ENCODE results near the gene SORL1-AS1.

DNA sequence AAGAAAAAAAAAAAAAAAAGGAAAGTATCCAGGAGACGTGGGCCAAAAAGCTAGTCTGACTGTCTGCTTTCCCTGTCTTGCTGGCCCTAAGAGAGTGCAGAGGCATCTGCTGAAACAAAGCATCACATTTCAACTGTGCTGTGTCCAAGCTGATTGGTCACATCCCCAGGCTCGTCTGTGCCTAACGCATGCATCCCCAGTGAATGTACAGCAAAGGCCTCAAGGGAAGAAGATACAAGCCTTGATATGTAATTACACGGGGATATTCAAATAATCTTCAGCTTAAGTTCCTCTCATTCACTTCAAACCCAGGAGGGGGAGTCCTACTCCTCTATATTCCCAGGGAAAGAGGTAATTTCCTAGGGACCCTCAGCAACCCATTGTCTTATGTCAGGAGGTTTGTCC is 6.0 kb downstream of the SORL1-AS1 start:
- TF ChIP-seq MAFK (IDR thresholded peaks at IDR 0.05; ENCODE audit: low read depth, low read length) (no peak), RFX5 (IDR thresholded peaks at IDR 0.05; ENCODE audit: low read depth, low read length) (no peak), CTCF (conservative IDR thresholded peaks at IDR 0.05; ENCODE audit: low read depth, low read length) (peak; percentile 32), SMC3 (IDR thresholded peaks at IDR 0.05; ENCODE audit: low read depth, low read length) (peak; percentile 37; the same call in 1 of the 2 replicates), POLR2A (IDR thresholded peaks at IDR 0.05; ENCODE audit: low read depth, low read length) (no peak)
- TF ChIP-seq, protein P1, sequence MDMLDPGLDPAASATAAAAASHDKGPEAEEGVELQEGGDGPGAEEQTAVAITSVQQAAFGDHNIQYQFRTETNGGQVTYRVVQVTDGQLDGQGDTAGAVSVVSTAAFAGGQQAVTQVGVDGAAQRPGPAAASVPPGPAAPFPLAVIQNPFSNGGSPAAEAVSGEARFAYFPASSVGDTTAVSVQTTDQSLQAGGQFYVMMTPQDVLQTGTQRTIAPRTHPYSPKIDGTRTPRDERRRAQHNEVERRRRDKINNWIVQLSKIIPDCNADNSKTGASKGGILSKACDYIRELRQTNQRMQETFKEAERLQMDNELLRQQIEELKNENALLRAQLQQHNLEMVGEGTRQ (IDR thresholded peaks at IDR 0.05; ENCODE audit: low read depth, low read length) = no peak

Data from IMR-90 (cell line).